Hematopoietic multipotent progenitor cell treated with erythropoietin and hydrocortisone succinate and interleukin-3 and kit ligand, for 17 days (in vitro differentiated cells): Measurements from ENCODE around the gene RUNX1.
A peak's percentile ranks its signal among the peaks of the same experiment; 100 is the strongest.

Experiments used
- DNase-seq: peaks from one replicate; pipeline ENCODE4 v3.0.0-alpha.2; 2015; ENCODE audit warnings: low spot score

The RUNX1 gene

DNA sequence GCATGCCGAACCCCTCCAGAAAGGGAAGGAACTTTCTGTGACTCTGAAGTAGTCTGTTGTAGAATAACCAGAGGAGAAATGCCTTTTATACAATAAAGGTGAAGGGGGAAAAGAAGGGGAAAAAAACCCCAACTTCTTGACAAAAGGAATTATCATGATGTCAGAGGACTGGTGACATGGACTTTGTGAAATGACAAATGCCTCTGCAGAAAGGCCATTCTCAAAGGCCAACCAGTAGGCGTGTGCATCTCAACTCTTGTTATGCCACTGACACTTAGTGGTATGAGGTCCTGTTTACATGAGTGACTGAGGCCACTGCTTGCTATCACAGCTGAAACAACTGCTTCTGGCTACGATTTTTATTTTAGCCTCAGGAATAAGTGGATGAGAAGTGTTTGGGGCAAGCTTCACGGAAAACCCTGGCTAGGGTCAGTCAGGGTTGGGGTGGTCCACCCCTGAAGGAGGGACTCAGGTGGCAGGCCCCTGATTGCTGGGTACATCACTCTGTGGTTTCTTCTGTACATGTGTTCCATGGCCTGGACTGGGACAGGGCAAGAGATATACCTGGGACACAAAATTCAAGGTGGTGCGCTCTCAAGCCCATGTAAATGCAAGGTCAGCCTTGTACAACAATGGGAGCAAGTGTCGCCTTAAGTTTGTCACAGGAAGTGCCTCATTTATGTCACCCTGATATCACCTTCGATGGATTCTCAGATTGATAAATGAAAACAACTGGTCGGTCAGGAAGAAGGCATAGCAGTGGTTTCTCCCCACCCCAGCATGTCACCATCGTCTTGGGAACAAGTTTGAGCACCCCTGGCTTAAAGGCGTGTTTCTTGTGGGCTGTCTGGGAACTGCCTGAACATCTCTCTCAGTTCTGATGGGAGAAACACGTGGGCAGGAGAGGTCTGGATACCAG, 12.4 kb downstream of the RUNX1 start:
- no peak for DNase-seq

GRCh38 chr21:35035581-35035980, 13.5 kb downstream of the RUNX1 start:
- no peak for DNase-seq

GRCh38 chr21:35035116-35035515, 14.0 kb downstream of the RUNX1 start:
- DNase-seq = no peak

DNA sequence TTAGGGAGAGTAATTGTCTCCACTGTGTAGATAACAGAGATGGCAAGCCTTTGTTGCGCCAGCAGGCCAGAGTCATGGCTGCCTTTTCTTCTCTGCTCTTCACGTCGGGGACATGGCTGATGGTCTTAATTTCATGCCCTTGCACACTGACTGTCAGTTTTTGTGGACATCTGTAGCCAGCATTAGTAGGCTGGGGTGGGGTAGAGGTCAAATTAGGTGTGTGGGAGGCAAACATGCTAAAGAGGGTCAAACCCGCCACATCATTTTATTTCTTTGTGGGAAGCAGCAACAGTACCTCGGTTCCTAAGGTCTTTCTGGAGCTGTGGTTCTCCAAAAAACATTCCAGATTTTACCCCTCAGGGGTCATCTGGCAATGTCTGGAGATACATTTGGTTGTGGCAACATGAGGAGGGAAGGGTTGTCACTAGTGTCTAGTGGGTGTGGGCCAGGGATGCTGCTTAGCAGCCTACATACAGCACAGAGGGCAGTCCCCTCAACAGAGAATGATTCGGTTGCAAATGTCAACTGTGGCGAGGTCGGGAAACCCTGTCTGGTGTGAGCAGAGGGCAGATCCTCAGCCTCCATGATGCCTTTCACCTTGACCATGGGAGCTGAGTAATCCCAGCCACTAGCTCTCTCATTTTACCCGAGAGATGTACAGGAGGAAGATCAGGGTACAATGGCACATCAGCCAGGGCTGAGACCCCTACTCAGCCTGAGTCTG, 14.7 kb downstream of the RUNX1 start:
- no peak for DNase-seq

- no peak for DNase-seq
Measured at GRCh38 chr21:35032474-35033263, 16.4 kb downstream of the RUNX1 start.

DNA sequence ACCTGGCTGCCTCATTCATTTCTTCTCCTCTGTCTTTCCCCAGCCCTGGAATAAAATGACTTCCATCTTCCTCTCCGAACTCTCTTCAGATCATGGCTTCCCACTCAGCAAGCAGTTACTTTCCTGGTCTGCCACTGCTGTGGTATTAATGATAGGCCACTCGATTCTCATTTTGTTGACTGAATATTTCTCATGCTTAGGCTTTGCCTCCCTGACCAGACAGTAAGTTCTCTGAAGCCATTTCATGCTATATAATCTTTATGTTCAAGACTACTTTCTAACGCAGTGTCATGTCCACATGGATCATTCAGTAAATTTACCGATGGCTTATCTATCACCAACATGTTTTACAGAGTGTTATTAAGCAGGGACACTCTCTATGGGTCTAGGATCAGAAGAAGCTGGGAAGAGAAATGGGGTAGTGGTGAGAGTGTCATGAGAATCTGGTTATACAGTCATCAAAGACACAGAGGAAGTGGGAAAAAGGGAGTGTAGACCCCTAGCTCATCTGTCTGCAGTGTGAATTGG, 20.6 kb downstream of the RUNX1 start:
- DNase-seq = no peak

DNA sequence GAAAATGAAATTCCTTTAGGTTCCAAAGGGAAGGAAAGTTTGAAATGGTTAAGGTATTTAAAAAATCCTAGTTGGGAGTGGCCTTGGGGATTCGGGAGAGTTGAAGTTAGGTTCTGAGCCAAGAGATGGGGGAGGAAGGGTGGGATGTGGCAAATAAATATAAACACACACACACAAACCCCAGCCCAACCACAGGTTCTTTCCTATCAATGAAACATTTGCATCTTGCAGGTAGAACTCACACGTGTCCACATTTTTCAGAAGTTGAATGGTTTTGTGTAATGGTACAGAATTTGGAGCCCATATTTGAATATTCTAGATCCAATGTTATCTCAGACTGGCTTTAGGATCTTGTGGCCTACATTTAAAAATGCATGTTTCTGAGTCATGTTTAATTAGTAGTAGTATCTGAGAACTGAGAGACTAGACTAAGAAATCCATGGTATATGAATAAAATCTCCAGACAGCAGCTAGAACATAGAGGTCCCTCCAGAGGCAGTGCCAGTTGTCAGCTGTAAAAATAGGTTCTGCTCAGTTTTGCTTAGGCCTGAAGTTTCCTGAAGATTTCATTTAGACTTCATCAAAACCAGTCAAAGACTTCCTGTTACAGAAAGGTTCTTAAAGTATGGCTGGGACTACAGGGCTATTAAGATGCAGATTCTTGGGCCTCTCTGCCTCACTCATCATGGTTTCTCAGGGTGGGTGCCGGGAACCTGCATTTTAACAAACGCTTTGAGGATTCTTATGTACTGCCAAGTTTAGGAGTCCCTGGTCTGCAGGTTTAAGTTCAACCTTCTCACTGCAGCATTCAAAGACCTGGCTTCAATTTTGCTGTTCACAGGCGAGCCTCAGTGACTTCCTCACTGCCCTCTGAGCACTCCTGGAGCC, 21.3 kb downstream of the RUNX1 start:
- no peak for DNase-seq

DNA sequence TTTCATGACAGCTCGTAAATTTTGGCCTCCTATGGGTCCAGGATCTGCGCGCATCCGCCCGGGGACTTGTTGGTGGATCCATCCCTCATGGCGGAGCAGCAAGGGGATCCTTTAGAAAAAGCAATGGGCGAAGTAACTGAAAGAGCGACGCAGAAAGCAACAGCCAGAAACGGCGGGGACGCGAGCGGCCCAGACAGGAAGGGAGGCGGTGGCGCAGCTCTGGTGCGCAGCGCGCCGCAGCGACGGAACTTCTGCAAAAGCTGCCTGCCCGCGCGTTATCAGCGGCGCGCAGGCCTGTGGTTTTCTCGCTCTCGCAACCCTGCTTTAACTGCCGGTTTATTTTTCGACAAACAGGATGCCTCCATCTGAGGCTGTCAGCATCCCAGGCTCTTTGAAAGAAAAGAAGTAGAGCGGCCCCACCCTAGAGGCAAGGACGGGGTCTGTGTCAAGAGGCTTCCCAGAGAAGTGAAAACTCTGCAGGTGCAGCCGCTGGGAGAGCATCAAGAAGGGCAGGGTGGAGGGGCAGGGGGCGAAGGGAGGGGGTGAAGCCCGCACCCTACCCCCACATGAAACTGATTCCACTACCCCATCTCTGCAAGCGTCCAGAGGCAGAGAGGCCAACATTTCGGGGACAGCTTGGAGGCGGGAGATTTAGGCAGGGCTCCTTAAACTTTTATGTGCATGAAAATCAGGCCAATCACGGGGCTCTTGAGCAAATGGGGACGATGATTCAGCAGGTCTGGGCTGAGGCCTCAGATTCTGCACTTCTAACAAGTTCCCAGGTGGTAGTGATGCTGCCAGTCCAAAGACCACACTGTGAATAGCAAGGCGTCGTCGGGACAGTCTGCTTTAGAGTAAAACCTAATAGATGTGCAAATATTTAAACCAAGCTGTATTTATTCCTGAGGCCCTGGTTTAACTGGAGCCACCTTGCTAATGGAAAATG, 22.2 kb downstream of the RUNX1 start:
- peak; percentile 54 for DNase-seq

DNA sequence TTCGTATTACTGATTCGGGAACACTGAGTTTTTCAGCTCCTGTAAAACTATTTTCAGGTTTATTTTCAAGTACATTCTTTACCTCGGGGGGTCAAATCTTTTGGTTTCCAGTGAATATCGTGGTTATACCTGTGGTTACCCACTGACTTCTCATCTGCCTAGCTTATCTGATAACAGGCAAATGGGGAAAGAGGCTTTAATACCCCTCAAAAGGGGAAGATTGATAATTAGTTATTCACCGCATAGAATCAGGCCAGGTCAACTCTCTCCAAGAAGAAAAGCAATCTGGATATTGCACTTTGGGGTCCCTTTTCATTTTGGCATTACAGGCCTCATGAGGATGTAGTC, 23.0 kb downstream of the RUNX1 start:
- DNase-seq = no peak

- no peak for DNase-seq
Measured at GRCh38 chr21:35025206-35026152, 23.6 kb downstream of the RUNX1 start.

- DNase-seq = no peak
Measured at GRCh38 chr21:35024513-35024912, 24.6 kb downstream of the RUNX1 start.

GRCh38 chr21:35024071-35024420, 25.1 kb downstream of the RUNX1 start:
- DNase-seq = no peak

- no peak for DNase-seq
Measured at GRCh38 chr21:35023396-35024070, 25.6 kb downstream of the RUNX1 start.

DNA sequence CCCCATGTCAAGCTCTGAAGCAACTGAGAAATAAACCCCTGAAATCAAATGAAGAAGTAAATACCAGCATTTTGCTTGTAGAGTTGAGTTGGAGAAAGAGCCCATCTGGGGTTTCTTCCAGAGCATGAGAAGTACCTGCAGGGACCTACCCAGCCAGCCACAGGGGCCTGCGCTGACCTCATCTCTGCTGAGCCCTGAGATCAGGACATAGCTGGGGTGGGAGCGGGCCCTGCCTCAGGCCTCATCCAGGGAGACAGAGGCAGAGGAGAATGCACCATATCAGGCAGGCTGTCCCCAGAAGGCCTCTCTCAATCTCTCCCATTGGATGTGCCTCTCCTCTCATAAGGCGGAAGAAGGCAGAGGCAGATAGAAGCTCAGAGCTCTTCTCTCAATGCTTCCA, 27.6 kb downstream of the RUNX1 start:
- no peak for DNase-seq

DNA sequence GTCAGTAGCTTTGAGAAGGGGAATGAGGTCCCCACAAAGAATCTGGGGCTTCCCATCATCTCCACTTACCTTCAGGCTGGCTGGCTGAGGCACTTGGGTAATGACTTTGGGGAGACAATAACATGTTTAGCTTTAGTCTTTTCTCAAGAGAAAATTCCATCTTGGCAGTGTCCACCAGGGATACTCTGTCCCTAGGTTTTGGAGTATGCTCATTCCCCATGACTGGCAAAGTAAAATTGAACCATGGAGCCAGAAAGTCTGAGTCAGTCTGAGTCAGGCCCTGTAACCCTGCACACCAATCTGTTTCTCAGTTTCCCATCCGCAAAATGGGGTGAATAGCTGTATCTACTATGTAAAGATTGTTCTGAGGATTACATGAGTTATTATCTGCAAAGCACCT, 28.2 kb downstream of the RUNX1 start:
- no peak for DNase-seq

DNA sequence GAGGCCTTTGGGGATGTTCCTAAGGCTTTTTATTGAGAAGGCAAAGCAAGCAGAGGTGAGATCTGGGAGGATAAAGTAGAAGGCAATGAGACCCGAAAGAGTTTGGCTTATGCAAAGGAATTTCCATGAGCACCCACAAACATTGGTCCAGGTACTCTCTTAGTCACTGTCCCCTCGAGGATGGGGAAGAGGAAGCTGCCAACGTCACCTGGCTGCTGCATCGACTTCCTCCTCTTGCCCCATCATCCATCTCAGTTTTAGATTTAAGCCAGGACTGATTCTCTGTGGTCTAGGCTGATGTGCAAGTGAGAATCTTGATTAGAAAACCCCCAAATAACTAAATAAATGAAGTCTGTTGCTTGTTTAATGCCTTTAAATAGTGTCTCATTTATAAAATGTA, 28.7 kb downstream of the RUNX1 start:
- no peak for DNase-seq

- DNase-seq = no peak
Measured at GRCh38 chr21:35019631-35020032, 29.5 kb downstream of the RUNX1 start.

- DNase-seq = no peak
Measured at GRCh38 chr21:35017256-35017655, 31.8 kb downstream of the RUNX1 start.
